GM18511 (cell line): ENCODE results near the gene SURF4.
"Not testable (repeated sequence)": the region's sequence is repeated elsewhere in the genome, so short reads cannot be mapped to it uniquely, and the experiment has no call there.

Experiments used
- ATAC-seq: cut with Tn5 transposase; IDR thresholded peaks from one replicate; pipeline ENCODE4 v1.9.1; 2021; ENCODE audit warnings: mild to moderate bottlenecking, moderate library complexity; ENCODE audit not compliant: unreplicated experiment

SURF4 gene

GRCh38 chr9:133335924-133336811 lies 39.7 kb downstream of the SURF4 start, which contains the start of gene SURF6:
Gene SURF6 (minus strand): TSS chr9:133336188. CDS start chr9:133336132, 56 bp downstream.
- peak; percentile 91 for ATAC-seq

- not testable (repeated sequence) for ATAC-seq
These were observed 41.0 kb downstream of the SURF4 start for GRCh38 chr9:133334888-133335287.

GRCh38 chr9:133334161-133334560 lies 41.7 kb downstream of the SURF4 start:
- ATAC-seq: no peak

GRCh38 chr9:133333566-133333965 lies 42.3 kb downstream of the SURF4 start:
- no peak for ATAC-seq

- ATAC-seq: no peak
These were observed 42.8 kb downstream of the SURF4 start for GRCh38 chr9:133333011-133333410.

- ATAC-seq: no peak
These were observed 43.5 kb downstream of the SURF4 start for GRCh38 chr9:133332381-133332730.

- ATAC-seq: no peak
These were observed 44.0 kb downstream of the SURF4 start for GRCh38 chr9:133331641-133332380.

GRCh38 chr9:133331221-133331620 lies 44.6 kb downstream of the SURF4 start:
- ATAC-seq: no peak

GRCh38 chr9:133329306-133330156 lies 46.3 kb downstream of the SURF4 start:
- not testable (repeated sequence) for ATAC-seq

- ATAC-seq: no peak
These were observed 47.9 kb downstream of the SURF4 start for GRCh38 chr9:133327834-133328484.

- ATAC-seq: not testable (repeated sequence)
These were observed 48.8 kb downstream of the SURF4 start for GRCh38 chr9:133327021-133327420.

GRCh38 chr9:133323991-133324703 lies 51.7 kb downstream of the SURF4 start:
- no peak for ATAC-seq

GRCh38 chr9:133323211-133323610 lies 52.6 kb downstream of the SURF4 start:
- no peak for ATAC-seq

- ATAC-seq: no peak
These were observed 53.2 kb downstream of the SURF4 start for GRCh38 chr9:133322701-133323100.

GRCh38 chr9:133321411-133321935 lies 54.4 kb downstream of the SURF4 start:
- no peak for ATAC-seq

- no peak for ATAC-seq
These were observed 55.4 kb downstream of the SURF4 start for GRCh38 chr9:133320421-133320881.

- ATAC-seq: not testable (repeated sequence)
These were observed 58.3 kb downstream of the SURF4 start for GRCh38 chr9:133317551-133317950.

- ATAC-seq: no peak
These were observed 59.9 kb downstream of the SURF4 start for GRCh38 chr9:133315997-133316396.
